GM03348 (cell line): ENCODE data around the gene TREX2.
A peak's percentile ranks its signal among the peaks of the same experiment; 100 is the strongest.

Experiments
- DNase-seq: peaks from one replicate; pipeline ENCODE4 v3.0.0; 2012; ENCODE audit warnings: low spot score

TREX2 gene

DNA sequence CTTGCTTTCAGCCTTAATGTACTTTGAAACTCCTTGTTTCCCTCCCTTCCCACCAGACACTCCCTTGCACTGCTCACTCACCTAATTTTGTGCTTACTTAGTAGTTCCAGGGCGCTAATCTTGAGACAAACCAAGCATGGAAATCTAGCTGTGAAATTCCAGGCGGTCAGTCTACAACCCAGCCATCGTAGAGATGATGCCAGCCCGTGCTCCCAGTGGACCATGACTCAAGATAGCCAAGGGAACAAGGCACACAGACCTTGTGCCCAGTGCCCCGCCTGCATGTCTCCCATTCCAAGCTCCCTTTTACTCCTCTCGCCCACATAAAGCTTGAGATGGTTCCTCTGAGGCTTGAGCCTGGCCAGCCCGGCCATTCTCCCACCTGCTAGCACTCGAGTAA, 11.1 kb downstream of the TREX2 start:
- no peak for DNase-seq

DNA sequence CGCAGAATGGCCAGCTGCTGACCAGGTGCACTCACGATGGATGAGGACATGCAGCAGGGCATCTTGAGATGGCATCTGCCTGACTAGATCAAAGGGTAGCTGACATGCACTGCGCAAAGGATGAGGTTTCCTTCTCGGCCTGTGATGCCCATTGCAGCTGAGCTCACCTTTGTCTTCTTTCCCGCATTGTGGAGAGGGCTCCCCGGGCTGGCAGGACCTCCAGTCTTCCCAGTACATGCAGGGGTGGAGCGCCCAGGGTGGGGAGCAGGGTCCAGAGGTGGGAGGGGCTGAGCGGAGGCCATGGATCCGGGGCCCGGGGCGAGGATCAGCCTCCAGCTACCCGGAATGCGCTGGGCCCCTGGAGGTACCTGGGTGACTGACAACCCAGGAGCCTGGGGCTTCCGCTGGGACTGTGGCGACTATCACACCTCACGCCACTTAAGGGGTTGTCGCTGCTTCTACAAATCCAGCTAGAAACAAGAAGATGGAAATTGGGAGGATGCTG, 12.0 kb downstream of the TREX2 start:
- DNase-seq: no peak

DNA sequence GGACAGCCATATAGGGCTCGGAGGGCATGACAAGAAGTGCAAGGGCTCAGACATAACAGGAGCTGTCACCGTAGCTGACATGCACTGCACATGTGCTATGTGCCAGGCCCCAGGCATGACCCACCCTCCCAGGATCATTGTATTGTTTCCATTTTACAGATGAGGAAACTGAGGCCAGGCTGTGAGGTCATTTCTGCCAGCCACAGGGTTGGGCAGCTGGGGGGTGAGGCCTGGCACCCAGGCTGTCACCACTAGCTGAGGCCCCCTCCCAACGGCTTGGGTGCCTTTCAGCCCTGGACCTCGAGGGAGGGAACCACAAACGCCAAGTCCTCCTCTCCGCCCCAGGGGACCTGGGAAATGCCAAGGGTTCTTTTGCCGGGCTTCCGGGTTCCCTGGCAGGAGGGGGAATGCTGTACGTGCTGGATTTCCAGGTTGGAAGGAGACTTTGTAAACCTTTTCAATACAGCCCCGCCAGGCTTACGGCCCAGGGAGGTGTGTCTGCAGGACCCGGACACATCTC, 12.6 kb downstream of the TREX2 start:
- no peak for DNase-seq

DNA sequence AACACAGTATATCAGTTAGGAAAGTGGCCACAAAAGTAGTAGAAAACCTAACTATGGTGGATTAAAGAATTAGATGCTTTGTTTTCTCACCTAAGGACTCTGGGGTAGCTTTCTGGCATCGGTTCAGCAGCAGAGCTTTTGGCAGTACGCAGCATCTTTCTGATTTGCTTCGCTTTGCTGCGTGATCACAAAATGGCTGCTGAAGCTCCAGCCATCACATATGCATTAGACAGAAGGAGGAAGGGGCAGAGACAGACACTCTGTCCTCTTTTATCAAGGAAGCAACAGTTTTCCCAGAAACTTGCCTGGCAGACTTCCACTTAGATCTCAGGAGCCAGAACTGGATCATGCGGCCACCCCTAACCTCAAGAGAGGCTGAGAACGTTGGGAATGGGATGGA, 15.1 kb downstream of the TREX2 start:
- no peak for DNase-seq

DNA sequence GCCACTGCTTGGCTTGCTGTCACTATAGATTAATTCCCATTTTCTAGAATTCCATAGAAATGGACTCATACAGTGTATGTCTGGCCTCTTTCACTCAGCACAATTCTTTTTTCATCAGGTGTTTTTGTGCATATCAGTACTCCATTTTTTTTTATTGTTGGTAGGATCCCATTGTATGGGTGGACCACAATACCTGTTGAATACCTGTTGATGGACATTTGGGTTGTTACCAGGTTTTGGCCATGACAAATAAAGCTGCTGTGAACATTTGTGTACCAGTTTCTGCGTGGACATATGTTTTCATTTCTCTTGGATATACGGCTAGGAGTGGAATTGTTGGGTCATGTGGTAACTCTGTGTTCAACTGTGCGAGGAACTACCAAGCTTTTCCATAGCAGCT, 19.7 kb downstream of the TREX2 start:
- DNase-seq: no peak

DNA sequence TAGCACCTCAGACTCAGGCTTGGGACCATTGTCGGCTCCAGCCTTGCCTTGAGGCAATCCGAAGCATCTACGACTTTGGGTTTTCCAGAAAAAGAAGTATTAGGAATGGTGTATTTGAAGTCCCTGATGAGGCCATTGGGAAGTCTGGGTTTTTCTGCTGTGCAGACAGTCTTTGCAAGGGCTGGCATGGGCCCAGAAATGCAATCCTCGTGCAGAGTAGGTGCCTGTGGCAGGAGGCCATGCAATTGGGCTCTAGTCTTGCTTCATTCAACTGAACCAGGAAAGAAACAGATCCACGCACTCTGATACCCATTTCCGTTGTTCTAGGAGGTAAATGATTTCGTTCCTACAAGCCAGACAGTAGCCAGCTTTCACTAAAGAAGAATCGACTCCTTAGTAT, 22.2 kb downstream of the TREX2 start:
- no peak for DNase-seq

DNA sequence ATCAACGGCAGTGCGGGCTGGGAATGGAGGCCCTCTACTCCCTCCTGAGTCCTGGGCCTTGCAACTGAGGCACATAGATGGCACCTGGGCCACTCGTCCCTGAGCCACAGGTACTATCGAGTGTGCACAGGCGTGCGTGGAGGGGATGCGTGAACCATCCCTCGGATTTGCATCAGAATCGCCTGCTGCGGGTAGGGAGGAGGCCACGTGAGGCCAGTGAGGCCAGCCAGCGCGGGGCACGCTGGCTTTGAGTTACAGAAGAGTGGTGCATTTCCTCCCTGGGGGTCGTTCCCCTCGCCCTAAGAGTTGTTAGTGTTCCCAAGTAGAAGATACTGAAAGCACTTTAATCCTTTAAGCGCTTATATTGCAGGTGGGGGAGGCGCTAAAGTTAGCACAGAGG, 24.0 kb downstream of the TREX2 start:
- DNase-seq: no peak

DNA sequence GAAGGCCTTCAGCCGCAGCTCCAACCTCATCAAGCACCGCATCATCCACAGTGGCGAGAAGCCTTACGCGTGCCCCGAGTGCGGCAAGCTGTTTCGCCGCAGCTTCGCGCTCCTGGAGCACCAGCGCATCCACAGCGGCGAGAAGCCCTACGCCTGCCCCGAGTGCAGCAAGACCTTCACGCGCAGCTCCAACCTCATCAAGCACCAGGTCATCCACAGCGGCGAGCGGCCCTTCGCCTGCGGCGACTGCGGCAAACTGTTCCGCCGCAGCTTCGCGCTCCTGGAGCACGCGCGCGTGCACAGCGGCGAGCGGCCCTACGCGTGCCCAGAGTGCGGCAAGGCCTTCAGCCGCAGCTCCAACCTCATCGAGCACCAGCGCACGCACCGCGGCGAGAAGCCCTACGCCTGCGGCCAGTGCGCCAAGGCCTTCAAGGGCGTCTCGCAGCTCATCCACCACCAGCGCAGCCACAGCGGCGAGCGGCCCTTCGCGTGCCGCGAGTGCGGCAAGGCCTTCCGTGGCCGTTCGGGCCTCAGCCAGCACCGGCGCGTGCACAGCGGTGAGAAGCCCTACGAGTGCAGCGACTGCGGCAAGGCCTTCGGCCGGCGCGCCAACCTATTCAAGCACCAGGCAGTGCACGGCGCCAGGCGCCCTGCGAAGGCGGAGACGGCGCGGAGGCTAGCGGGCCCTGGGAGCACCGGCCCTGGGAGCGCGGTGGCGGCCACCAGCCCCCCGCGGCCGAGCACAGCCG, 24.8 kb downstream of the TREX2 start:
- DNase-seq: no peak

DNA sequence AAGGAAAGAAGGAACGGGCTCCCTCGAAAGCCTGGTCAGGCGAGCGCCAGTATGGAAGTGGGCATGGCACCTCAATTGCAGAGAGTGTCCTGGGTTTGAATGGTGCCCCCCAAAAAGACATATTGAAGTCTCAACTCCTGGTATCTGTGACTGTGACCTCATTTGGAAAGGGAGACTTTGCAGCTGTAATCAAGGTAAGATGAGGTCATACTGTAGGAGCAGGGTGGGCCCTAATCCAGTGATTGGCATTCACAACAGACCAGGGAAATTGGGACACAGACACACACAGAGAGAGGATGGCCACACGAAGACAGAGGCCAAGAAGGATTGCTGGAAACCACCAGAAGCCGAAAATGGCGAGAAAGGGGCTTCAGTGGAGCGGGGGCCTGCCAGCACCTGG, 28.2 kb downstream of the TREX2 start:
- no peak for DNase-seq

DNA sequence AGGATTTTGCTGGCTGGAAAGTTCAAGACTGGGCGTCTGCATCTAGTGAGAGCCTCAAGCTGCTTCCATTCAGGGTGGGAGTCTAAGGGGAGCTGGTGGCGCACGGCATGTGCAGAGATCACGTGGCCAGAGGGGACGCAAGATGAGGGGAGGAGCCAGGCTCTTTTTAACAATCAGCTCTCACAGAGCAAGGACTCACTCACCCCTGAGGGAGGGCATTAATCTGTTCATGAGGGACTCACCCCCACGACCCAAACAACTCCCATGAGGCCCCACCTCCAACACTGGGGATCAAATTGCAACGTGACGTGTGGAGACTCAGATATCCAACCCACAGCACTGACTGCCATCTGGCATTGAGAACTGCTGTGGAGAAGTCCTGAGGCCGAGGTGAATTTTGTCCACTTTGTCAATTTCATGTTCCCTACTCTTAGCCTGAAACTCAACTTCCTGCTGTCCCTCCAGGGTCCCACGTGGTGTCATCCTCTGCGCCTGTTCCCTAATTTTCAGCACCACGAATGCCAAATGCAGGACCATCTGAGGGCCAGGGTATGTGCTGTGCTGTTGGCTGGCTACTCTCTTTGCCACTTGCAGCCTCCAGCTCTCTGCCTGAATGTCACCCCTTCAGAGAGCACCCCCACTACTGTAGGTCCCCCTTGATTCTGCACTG, 28.9 kb downstream of the TREX2 start:
- DNase-seq: no peak

DNA sequence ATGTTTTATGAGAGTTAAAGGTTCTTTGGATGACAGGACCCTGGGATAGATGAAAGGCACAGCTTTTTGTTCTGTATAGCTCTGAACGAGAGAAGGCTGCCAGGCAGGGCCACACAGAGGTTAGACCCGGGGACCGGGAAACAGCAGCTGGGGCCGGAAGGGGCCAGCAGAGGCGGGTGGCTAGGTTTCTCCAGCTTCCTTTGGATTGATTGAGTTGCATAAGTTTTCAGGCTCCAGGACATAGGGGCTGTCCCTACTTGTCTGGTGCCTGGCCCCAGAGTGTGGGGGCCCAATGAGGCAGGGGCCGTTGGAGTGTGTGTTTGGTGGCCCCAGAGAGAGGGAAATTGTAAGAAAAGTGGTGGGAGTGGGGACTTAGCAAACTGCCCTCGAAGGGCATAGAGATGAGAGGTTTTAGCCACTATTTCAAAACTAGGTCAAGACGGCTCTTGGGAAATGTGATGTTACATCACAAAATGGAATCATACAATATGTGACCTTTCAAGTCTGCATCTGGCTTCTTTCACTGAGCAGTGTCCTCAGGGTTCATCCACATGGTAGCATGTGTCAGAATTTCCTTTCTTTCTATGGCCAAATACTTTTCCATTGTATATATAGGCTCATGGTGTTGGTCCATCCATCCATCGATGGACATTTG, 30.9 kb downstream of the TREX2 start:
- DNase-seq: no peak

DNA sequence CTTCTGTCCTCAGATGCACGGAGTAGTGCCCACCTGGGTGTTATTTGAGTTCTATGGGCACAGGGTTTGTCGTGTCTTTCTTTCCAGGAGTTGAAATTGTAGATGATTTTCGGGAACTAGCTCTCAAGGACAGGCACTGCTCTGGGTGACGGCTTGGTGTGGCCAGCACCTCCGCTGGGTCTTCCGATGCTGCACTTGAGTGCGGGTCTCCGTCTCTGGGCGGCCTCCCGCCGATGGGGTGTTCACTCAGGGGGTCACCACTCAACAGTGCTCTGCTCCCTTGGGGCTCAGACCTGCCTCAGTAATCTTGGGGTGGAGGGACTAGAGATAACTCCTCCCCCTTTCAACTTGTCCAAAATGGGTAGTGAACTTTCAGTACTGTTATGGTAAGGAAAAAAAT, 32.1 kb downstream of the TREX2 start:
- no peak for DNase-seq

DNA sequence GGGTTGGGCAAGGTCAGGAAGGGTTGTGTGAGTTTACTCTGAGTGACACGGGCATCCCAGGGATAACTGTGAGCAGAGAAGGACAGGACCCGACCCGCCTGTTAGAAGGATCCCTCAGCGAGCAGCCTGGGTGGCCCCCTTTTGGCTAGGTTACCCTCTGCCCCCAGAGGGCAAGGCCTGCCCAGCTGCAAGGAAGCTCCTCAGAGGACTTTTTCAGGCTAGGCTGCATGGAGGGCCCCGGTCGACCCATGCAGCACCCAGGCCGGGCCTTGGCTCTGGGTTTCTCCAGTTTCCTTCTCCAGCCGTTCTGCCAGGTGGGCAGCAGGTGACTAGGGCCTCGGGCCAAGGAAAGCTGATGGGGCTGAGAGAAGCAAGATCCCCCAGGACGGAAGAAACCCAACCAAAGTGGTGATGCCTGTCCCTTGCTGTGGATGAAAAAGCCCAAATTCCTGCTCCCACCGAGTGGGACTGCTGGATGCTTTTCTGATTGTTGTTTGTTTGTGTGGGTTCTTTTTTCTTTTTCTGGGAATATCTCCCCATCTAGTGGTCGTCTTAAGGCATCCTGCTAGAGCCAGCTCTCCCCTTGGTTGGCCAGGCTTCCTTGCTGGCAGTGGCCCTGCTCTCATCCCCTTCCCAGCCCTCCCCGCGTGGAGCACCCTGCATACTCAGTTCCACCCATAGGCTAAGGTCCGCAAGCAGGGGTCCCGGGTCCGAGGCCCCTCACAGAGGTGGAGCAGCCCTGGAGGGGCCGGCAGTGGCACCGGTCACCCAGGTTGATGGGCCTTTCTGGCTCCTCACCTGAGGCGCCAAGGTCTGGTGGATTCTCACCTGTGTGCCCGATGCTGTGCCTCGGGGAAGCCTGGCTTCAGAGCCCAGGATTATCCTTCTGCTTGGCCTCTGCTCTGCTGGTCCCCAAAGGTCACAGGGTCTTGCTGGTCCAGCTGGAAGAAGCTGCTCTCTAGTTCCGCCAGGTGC, 32.8 kb downstream of the TREX2 start:
- no peak for DNase-seq

DNA sequence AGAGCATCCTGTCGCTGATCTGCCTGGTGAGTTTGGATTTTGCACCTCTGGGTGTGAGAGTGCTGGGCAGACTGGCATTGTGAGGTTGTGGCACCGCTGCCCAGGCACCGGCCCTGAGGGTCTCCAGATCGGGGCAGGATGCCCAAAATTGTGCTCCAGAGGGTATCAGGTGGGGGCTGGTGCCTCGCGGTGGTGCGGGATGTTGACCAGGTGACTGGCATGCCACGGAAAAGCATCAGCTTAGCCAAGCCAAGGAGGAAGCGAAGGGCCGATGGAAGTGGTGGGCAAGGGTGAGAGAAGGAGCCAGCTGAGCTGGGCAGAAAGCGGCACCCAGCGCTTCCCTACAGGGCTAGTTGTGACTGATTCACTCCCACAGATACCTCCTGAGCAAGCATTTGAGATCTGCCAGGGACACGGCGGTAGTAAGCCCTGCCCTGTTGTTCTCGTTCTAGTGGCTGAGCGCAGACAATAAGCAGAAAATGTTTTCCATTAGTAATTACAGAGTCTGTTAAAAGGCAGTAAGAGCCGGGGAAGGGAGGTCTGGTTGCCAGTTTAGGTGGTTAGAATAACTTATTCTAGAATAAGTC, 33.8 kb downstream of the TREX2 start:
- DNase-seq: no peak

DNA sequence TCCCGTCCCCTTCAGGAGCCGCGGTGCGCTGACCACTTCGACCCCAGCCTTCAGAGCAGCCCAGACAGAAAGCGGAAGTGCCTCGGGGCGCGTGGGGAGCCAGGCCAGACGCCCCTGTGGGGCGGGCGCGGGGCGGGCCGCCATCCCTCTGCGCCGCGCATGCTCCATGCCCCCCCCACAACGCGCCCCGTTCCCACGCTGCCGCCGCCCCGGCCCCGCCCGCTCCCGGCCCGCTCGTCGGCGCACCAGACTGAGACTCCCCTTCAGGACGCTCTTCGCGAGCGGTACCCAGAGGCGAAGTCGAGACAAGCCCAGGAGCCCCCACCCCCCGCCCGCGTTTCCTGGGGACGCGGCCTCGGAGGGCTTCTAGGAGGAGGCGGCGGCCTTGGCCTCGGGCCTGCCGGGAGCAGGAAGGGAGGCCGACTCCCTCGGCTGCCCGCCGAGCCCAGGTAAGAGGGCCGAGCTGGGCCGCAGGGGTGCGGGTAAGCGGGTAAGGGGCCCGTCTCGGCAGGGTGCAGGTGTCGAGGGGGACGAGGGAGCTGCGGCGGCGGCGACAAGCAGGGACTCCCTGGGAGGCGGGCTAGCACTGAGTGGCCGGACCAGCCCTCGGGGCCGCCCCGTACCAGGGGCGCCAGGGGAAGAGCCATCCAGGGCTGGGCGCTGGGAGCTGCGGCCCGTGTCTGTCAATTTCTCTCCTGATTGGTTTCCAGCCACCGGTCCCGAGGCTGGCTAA, 34.4 kb downstream of the TREX2 start, which contains the start of gene ZFP92:
Gene ZFP92 (plus strand): TSS at position 218 of the 733 bp plus-strand sequence. CDS start 6,851 bp downstream, outside the sequence.
- DNase-seq: peak; percentile 81

DNA sequence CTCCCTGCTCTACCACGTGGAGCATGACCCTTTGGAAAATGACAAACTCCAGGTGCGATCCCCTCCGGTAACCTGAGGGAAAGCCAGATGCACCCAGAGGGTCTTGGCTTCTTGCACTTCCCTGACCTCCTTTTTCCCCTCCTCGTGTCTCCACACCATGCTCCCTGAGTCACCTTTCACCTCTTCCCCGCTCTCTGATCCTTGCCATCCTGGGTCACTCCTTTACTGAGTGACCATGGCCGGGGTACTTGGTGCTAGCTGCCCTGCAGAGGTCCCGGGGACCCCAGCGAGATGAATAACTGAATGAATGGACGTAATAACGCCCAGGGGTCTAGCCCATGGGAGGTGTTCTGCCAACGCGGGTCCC, 35.0 kb downstream of the TREX2 start:
- no peak for DNase-seq

DNA sequence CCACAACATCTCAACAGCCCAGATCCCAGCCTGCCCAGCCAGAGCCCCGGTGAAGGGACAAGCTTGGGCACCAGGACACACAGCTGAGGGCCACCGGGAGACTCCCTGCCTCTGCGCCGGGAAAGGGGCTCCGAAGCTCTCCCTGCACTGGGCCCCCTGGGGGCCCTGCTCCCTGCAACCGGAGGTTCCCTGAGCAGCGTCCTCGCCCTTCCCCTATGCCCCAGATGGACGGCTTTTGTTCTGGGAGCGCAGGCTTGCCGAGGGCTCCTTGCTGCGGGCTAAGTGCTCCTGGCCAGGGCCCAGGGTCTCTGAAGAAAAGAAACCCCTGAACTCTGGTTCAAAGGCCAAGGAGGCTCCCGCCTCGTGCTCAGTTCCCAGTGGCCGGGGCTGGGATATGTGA, 35.5 kb downstream of the TREX2 start:
- DNase-seq: no peak

DNA sequence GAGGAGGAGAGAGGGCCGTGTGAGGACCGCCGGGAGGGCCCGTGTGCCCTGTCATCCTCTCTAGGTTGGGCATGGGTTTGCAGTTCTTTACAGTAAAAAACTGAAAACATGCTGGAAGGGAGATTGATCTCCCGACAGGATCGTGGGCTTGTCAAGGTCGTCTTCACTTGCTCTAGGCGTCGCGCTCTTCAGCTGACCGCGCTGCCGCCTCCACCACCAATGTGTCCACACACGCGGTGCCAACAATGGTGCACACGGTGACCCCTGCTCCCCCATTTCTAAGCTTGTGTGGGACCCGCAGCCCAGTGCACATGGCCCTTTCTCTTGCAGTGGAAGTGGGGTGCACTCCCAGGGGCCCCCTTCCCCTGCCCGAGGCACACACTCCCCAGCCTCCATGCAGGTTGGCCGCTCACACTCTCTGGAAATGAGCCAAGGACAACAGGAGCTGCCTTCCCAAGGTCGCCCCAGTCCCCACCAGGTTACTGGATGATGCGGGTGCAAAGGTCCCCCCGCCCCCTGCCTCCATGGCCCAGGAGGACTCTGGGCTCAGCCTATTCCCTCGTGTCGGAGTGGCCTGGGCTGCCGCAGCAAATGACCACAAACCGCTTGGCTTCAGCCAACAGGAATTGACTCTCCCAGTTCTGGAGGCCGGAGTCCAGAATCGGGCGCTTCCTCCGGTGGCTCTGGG, 36.3 kb downstream of the TREX2 start:
- DNase-seq: no peak

DNA sequence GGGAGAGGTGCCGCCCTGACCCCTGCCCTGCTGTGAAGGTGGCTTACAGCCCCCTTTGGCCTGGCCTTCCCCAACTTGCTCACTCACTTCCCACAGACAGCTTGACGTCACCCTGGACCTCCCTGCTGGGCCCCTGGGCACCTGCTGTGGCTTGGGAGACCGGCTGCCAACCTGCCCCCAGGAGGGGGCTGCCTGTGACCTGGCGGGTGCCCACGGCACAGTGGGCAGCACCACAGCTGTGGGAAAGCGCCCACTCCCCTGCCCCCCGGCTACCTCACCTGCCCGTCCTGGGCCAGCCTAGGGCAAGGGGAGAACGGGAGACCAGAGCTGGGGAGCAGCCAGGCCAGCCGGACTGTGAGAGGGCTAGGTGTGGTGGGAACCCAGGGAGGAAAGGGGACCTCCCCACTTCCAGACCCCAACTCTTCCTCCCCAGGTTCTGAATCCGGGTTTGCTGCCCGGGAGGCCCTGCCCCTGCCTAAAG, 36.9 kb downstream of the TREX2 start:
- no peak for DNase-seq

DNA sequence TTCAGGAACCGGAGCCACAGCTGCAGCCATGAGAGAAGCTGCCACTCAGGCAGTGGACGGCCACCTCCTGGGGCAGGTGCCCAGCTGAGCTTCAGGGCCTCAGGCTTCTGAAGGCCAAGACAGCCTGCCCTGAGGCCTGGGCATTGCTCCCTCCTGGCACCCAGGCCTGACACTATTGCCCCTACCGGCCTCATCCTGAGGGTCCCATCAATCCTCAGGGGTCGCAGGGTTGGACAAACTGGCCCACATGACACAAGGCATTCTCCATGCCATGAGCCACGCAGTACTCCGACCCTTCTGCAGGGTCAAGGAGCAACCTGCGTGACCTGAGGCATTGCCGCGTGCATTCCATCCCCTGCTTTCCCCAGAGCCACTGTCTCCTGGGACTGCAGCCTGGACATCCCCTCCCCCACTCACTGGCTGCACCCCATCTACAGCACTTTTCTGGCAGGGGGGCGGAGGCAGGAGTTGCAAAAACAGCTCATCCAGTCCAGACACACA, 37.6 kb downstream of the TREX2 start:
- DNase-seq: no peak
